K562 (cell line): Measurements from ENCODE around the gene TAF8. TPM values are rescaled to one million over a fixed set of nuclear protein-coding genes. Genes with fewer than 3 reads are reported as not detected.

ENCODE experiments used
- ATAC-seq: fragments of 200-7000 bp; cut with Tn5 transposase; 3 replicates; pipeline ENCODE4 v1.9.1; 2020; ENCODE audit warnings: moderate library complexity
- BruUV-seq: library from RNA; stranded (reverse); fragments of 400-500 nt; replicated peaks from 2 replicates; lab custom pipeline; 2021; lab: Mats Ljungman, UMichigan
- CTCF ChIA-PET: fragments of 300-600 bp; formaldehyde crosslinking; extraction: SDS; loops from one replicate; lab custom pipeline; 2021; ENCODE audit warnings: low intra/inter-chr PET ratio; lab: Yijun Ruan, JAX
- POLR2A ChIA-PET: fragments of 300-600, 350-650 bp; sonication (Branson Sonifier 250); formaldehyde crosslinking; extraction: SDS; loops from one replicate; lab custom pipeline; 2021; ENCODE audit warnings: antibody characterized with exemption, inconsistent platforms; lab: Yijun Ruan, JAX
- DNase-seq, 4 experiments: peaks; one replicate each; pipeline versions ENCODE4 v3.0.0 to v3.0.0-alpha.2; 2011 to 2018; ENCODE audit warnings: low spot score in 3 of 4, mixed read lengths in 3 of 4; ENCODE audit errors: extremely low read depth in 1 of 4
- FAIRE-seq: peaks from 2 replicates; lab custom pipeline; 2011; peaks lifted over from hg19 to GRCh38; lab: Jason Lieb, UNC
- H2AFZ ChIP-seq: 2 replicates; pipeline ENCODE4 v1.6.0; 2011; ENCODE audit warnings: low read depth, low read length, control low read depth, inconsistent platforms
- H3K27ac ChIP-seq: fragments of 200-600 bp; 3 replicates; pipeline ENCODE4 v1.8.0; 2011; ENCODE audit warnings: low read depth, mild to moderate bottlenecking, control low read depth, inconsistent platforms, low read length, moderate library complexity, mixed read lengths; ENCODE audit errors: extremely low read depth
- H3K27me3 ChIP-seq, 2 experiments: fragments of 300-600 bp in 1 of 2; 2 replicates in 1 of 2; 3 replicates in 1 of 2; pipeline versions ENCODE4 v1.6.0 to v1.8.0; 2011; ENCODE audit warnings: inconsistent platforms in 2 of 2, low read length in 2 of 2, mild to moderate bottlenecking in 1 of 2, mixed read lengths in 1 of 2, moderate library complexity in 1 of 2; ENCODE audit not compliant: control insufficient read depth in 2 of 2, insufficient read depth in 2 of 2
- H3K36me3 ChIP-seq: fragments of 300-600 bp; 3 replicates; pipeline ENCODE4 v1.8.0; 2011; ENCODE audit warnings: mild to moderate bottlenecking, low read length, inconsistent platforms; ENCODE audit not compliant: control insufficient read depth, insufficient read depth
- H3K4me1 ChIP-seq, 2 experiments: fragments of 200-600 bp in 1 of 2; replicated peaks in 1 of 2; 2 replicates in 1 of 2; 3 replicates in 1 of 2; pipeline versions ENCODE4 v1.5.1 to v1.8.0; 2011; ENCODE audit warnings: inconsistent platforms in 2 of 2, low read length in 2 of 2, mild to moderate bottlenecking in 1 of 2, mixed read lengths in 1 of 2, moderate library complexity in 1 of 2; ENCODE audit not compliant: control insufficient read depth in 2 of 2, insufficient read depth in 2 of 2
- H3K4me2 ChIP-seq: 2 replicates; pipeline ENCODE4 v1.6.1; 2011; ENCODE audit warnings: low read length, control low read depth, inconsistent platforms, mixed read lengths; ENCODE audit not compliant: insufficient read depth
- H3K4me3 ChIP-seq: fragments of 200-600 bp; sonication (generic), shearing (Covaris generic); 2 replicates; pipeline ENCODE4 v1.5.1; 2016; ENCODE audit warnings: control low read depth, inconsistent platforms
- H3K79me2 ChIP-seq: fragments of 200-600 bp; 3 replicates; pipeline ENCODE4 v1.8.0; 2011; ENCODE audit warnings: low read length, inconsistent platforms; ENCODE audit not compliant: control insufficient read depth, insufficient read depth
- H3K9ac ChIP-seq, 2 experiments: 2 replicates each; pipeline versions ENCODE4 v1.6.0 to v1.6.1; 2011; ENCODE audit warnings: low read depth in 2 of 2, low read length in 2 of 2, control low read depth in 1 of 2, inconsistent platforms in 1 of 2, mild to moderate bottlenecking in 1 of 2, mixed read lengths in 1 of 2; ENCODE audit not compliant: insufficient read depth in 1 of 2
- H3K9me1 ChIP-seq: one replicate; pipeline ENCODE4 v1.6.0; 2011; ENCODE audit warnings: inconsistent platforms, mild to moderate bottlenecking, low read length, moderate library complexity; ENCODE audit not compliant: control insufficient read depth, insufficient read depth
- H3K9me3 ChIP-seq: replicated peaks from 2 replicates; pipeline ENCODE4 v1.5.1; 2011; ENCODE audit warnings: low read depth, low read length, inconsistent platforms; ENCODE audit not compliant: control insufficient read depth, insufficient read depth
- H4K20me1 ChIP-seq: replicated peaks from 2 replicates; pipeline ENCODE4 v1.6.1; 2011; ENCODE audit warnings: low read length, inconsistent platforms, mixed read lengths; ENCODE audit not compliant: control insufficient read depth, insufficient read depth
- ARID2 ChIP-seq: fragments of 450-650 bp; IDR thresholded peaks from 2 replicates; pipeline ENCODE4 v1.6.1; 2017; ENCODE audit warnings: antibody characterized with exemption, mild to moderate bottlenecking
- CBX1 ChIP-seq: sonication (generic); IDR thresholded peaks from 2 replicates; pipeline ENCODE4 v1.6.1; 2016; ENCODE audit warnings: antibody characterized with exemption, low read depth, mild to moderate bottlenecking
- CHD1 ChIP-seq: fragments of 200-600 bp; sonication (generic); IDR thresholded peaks from one replicate; pipeline ENCODE4 v1.6.1; 2012; ENCODE audit warnings: mild to moderate bottlenecking, moderate library complexity, low read length, inconsistent platforms
- CTBP1 ChIP-seq: fragments of 450-650 bp; IDR thresholded peaks from 2 replicates; pipeline ENCODE4 v1.6.1; 2016; ENCODE audit warnings: borderline replicate concordance
- EHMT2 ChIP-seq: fragments of 450-650 bp; IDR thresholded peaks from 2 replicates; pipeline ENCODE4 v1.6.1; 2018; ENCODE audit warnings: antibody characterized with exemption
- FOXA1 ChIP-seq: fragments of 450-650 bp; IDR thresholded peaks from 2 replicates; pipeline ENCODE4 v1.6.1; 2016; ENCODE audit warnings: mild to moderate bottlenecking, borderline replicate concordance
- MCM3 ChIP-seq: fragments of 450-650 bp; IDR thresholded peaks from 2 replicates; pipeline ENCODE4 v1.6.1; 2016
- RAD21 ChIP-seq, 2 experiments: fragments of 250-450 bp in 1 of 2; fragments of 450-650 bp in 1 of 2; sonication (Bioruptor Pico) in 1 of 2; formaldehyde crosslinking in 1 of 2; IDR thresholded peaks in 1 of 2; conservative IDR thresholded peaks in 1 of 2; 2 replicates each; pipeline versions ENCODE4 v1.4.0 to v1.8.0; 2020 to 2022; ENCODE audit warnings: mild to moderate bottlenecking in 2 of 2, moderate library complexity in 1 of 2
- RBM15 ChIP-seq: fragments of 200-400 bp; formaldehyde crosslinking; IDR thresholded peaks from 2 replicates; pipeline ENCODE4 v1.6.1; 2018; ENCODE audit warnings: mild to moderate bottlenecking, low read length, moderate library complexity; ENCODE audit not compliant: insufficient read depth
- SMAD4 ChIP-seq: fragments of 250-450 bp; sonication (Bioruptor Pico); conservative IDR thresholded peaks from 2 replicates; pipeline ENCODE4 v1.8.0; 2021; ENCODE audit warnings: inconsistent platforms, mild to moderate bottlenecking, moderate library complexity
- SP1 ChIP-seq: sonication (generic); formaldehyde crosslinking; IDR thresholded peaks from 2 replicates; pipeline ENCODE4 v1.8.1; 2022; ENCODE audit warnings: mild to moderate bottlenecking, missing genetic modification reagents
- SRF ChIP-seq, 2 experiments: fragments of 250-450, 450-650 bp in 1 of 2; sonication (Bioruptor Pico) in 1 of 2; sonication (generic) in 1 of 2; formaldehyde crosslinking; IDR thresholded peaks; 2 replicates each; pipeline versions ENCODE4 v1.5.0 to v1.5.1; 2020 to 2022; ENCODE audit warnings: mild to moderate bottlenecking in 1 of 2, missing genetic modification reagents in 1 of 2
- SRSF3 ChIP-seq: fragments of 200-400 bp; formaldehyde crosslinking; IDR thresholded peaks from 2 replicates; pipeline ENCODE4 v1.6.1; 2016; ENCODE audit warnings: mild to moderate bottlenecking, low read length, moderate library complexity; ENCODE audit not compliant: insufficient read depth
- TBP ChIP-seq: optimal IDR thresholded peaks from 2 replicates; pipeline ENCODE3; 2011; ENCODE audit warnings: low read depth, low read length, improper control_type of control experiment
- ZEB2 ChIP-seq: fragments of 450-650 bp; IDR thresholded peaks from 2 replicates; pipeline ENCODE4 v1.6.1; 2016
- ZNF134 ChIP-seq: fragments of 250-450 bp; sonication (Bioruptor Pico); conservative IDR thresholded peaks from 2 replicates; pipeline ENCODE4 v1.4.0; 2020
- ZNF23 ChIP-seq: fragments of 250-450 bp; sonication (Bioruptor Pico); IDR thresholded peaks from 2 replicates; pipeline ENCODE4 v1.4.0; 2020; ENCODE audit warnings: mild to moderate bottlenecking
- ZNF507 ChIP-seq: conservative IDR thresholded peaks from 2 replicates; pipeline ENCODE4 v1.6.1; 2017; ENCODE audit warnings: missing genetic modification characterization, missing compliant biosample characterization
- ZNF583 ChIP-seq: fragments of 250-450 bp; sonication (Bioruptor Pico); IDR thresholded peaks from 2 replicates; pipeline ENCODE4 v1.4.0; 2020
- ZNF830 ChIP-seq: fragments of 250-450 bp; sonication (Bioruptor Pico); IDR thresholded peaks from 2 replicates; pipeline ENCODE4 v1.5.0; 2021; ENCODE audit warnings: mild to moderate bottlenecking
- WGBS: fragments of 100-300 bp; shearing (Covaris generic); methylation state at CpG from one replicate; pipeline ENCODE4 v1.1.6; 2016; ENCODE audit warnings: low coverage, mixed read lengths; ENCODE audit not compliant: insufficient coverage; ENCODE audit errors: missing lambda C conversion rate; 5-methylcytosine and 5-hydroxymethylcytosine counted together
- in situ Hi-C: fragments of 300-500 bp; cut with MboI; formaldehyde crosslinking; loops from 4 replicates; pipeline ENCODE4 v1.15.0; 2018; ENCODE audit warnings: inconsistent platforms, mixed read lengths
- intact Hi-C: fragments of 100-400 bp; cut with micrococcal nuclease; formaldehyde crosslinking; loops from 2 replicates; pipeline ENCODE4 v1.14.2; 2022
- polyA plus RNA-seq, 8 experiments: library from polyadenylated mRNA; depleted of rRNA in 4 of 8; stranded (reverse) in 5 of 8; unstranded in 3 of 8; fragments of >200 nt; fragmentation: Nextera tagmentation in 2 of 8; fragmentation: Illumina TruSeq in 1 of 8; extraction: Ambion mirVana in 2 of 8; extraction: Trizol in 1 of 8; gene quantifications; 2 replicates each; pipeline versions ENCODE4 v1.2.1 to v1.2.3, GENCODE V29; 2011 to 2014; ENCODE audit warnings: inconsistent platforms in 1 of 8, missing spikeins in 1 of 8
- total RNA-seq, 7 experiments: library from RNA; depleted of rRNA in 6 of 7; stranded (reverse); fragments of >200 nt in 6 of 7; fragmentation: Illumina TruSeq in 2 of 7; extraction: Trizol in 2 of 7; gene quantifications; 2 replicates each; pipeline versions ENCODE4 v1.2.1 to v1.2.3, GENCODE V29; 2011 to 2021; ENCODE audit warnings: low replicate concordance in 1 of 7
- TF ChIP-seq, protein P1 (sequence below): fragments of 200-800 bp; sonication (Bioruptor generic); IDR thresholded peaks from 2 replicates; pipeline ENCODE4 v1.6.1; 2017; ENCODE audit warnings: missing genetic modification characterization, missing compliant biosample characterization
- TF ChIP-seq, protein P2 (sequence below): sonication (generic); formaldehyde crosslinking; IDR thresholded peaks from 2 replicates; pipeline ENCODE4 v1.9.0; 2022; ENCODE audit warnings: mild to moderate bottlenecking, missing genetic modification reagents
- TF ChIP-seq, protein P3 (sequence below): fragments of 250-450 bp; sonication (Bioruptor Pico); IDR thresholded peaks from 2 replicates; pipeline ENCODE4 v1.8.0; 2022; ENCODE audit warnings: moderate library complexity, mild to moderate bottlenecking, inconsistent platforms

The TAF8 gene
- total and polyA plus RNA-seq, 9 of the 15 experiments (the other 6 are each of a cell fraction or from before 2014, with no cell fraction given): 29.4 to 84.0 (median 52.6) TPM

DNA sequence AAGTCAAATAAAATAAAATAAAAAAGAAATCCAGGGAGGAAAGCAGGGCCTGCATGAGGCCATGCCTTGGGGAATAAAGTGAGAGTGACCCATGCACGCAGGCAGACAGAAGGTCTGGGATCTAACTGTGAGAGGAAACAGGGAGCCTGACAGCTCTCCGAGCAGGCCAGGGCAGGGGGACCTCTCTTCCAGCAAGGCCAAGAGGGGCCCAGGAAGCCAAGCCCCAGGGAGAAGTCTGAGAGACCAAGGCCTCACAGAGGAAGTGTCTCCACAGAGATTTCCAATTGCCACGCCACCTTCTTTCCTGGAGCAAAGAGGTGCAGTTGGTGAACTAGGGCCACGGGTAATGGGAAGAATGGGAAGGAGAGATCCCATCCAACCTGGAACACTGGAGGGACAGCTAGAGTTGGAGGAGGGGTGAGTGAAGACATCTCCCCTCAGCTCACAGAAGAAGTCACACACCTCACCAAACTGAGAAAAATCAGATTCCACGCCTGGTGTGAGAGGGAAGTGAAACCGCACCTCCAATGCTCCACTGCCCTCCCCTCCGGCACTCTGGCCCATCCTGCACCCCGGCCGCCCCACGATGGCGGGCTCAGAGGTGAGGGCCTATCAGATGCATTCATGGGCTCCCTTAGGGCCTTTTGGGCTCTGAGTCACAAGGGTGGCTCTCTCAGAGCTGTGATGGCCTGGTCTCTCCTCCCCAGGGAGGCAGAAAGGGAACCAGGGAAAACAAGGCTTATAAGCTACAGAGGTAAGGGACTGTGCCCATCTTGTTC lies 25.1 kb upstream of the TAF8 start:
- Histone ChIP-seq H3K79me2 (peaks cover 17% of the 10 kb centered on the region; the same call in 2 of the 3 replicates), H3K4me3 (no peak overlapping the region), H3K27me3 (no peaks in the 10 kb centered on the region), H2AFZ (no peak overlapping the region), H3K9me3 (no peaks in the 10 kb centered on the region), H3K4me2 (no peak overlapping the region), H3K9ac (peak overlapping the region; percentile 20 to 69; a peak in 2 of 4 replicates), H3K36me3 (no peaks in the 10 kb centered on the region; the same call in 2 of the 3 replicates), H3K4me1 (peaks cover 52 to 62% of the 10 kb centered on the region in 2 experiments), H4K20me1 (no peaks in the 10 kb centered on the region), H3K27ac (peak overlapping the region; percentile 34; the same call in 1 of the 3 replicates), H3K9me1 (no peaks in the 10 kb centered on the region)
- WGBS: 76% methylated on average over 11 of the region's 11 CpGs
- ATAC-seq: no peak
- CTCF ChIA-PET: no interaction called here
- DNase-seq: peak in 3 of 4 experiments; percentile 39 to 46 (median 39)
- intact Hi-C loops: no loop called here
- BruUV-seq: no TSS peak
- POLR2A ChIA-PET: interaction anchor here (0.5 to 4.8 kb wide), 8 partner anchors 8 to 68 kb away, joined by 3 to 52 read pairs (median 3); partner anchors contain the start of gene TAF8
- FAIRE-seq: no peak
- in situ Hi-C loops: no loop called here
- TF ChIP-seq EHMT2: no peak
- TF ChIP-seq CTBP1: no peak
- no peak for TF ChIP-seq ZNF134 (CRISPR knock-in tag)
- TF ChIP-seq SRSF3: no peak
- TF ChIP-seq SMAD4: 0 out of 2 replicates have a peak, but pooled peaks have one; percentile 13
- TF ChIP-seq, protein P1, sequence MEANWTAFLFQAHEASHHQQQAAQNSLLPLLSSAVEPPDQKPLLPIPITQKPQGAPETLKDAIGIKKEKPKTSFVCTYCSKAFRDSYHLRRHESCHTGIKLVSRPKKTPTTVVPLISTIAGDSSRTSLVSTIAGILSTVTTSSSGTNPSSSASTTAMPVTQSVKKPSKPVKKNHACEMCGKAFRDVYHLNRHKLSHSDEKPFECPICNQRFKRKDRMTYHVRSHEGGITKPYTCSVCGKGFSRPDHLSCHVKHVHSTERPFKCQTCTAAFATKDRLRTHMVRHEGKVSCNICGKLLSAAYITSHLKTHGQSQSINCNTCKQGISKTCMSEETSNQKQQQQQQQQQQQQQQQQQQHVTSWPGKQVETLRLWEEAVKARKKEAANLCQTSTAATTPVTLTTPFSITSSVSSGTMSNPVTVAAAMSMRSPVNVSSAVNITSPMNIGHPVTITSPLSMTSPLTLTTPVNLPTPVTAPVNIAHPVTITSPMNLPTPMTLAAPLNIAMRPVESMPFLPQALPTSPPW (CRISPR knock-in tag): no peak
- peak in 1 of 2 experiments; percentile 44; a peak in 1 of 4 replicates for TF ChIP-seq SRF (CRISPR knock-in tag; IDR thresholded peaks at IDR 0.05)
- TF ChIP-seq TBP: no peak
- no peak for TF ChIP-seq RAD21 (CRISPR knock-in tag; conservative IDR thresholded peaks at IDR 0.05 in 1 of 2, IDR thresholded peaks at IDR 0.05 in 1 of 2)
- TF ChIP-seq, protein P2, sequence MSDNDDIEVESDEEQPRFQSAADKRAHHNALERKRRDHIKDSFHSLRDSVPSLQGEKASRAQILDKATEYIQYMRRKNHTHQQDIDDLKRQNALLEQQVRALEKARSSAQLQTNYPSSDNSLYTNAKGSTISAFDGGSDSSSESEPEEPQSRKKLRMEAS (CRISPR knock-in tag): 0 out of 2 replicates have a peak, but pooled peaks have one; percentile 8
- TF ChIP-seq CBX1: no peak
- no peak for TF ChIP-seq ZNF830 (CRISPR knock-in tag)
- TF ChIP-seq MCM3: no peak
- no peak for TF ChIP-seq ZEB2
- no peak for TF ChIP-seq RBM15
- TF ChIP-seq ZNF23 (CRISPR knock-in tag): no peak
- TF ChIP-seq, protein P3, sequence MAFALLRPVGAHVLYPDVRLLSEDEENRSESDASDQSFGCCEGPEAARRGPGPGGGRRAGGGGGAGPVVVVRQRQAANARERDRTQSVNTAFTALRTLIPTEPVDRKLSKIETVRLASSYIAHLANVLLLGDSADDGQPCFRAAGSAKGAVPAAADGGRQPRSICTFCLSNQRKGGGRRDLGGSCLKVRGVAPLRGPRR (CRISPR knock-in tag): no peak
- no peak for TF ChIP-seq ARID2
- TF ChIP-seq CHD1: no peak
- TF ChIP-seq SP1 (CRISPR knock-in tag): 0 out of 2 replicates have a peak, but pooled peaks have one; percentile 19
- TF ChIP-seq FOXA1: no peak
- no peak for TF ChIP-seq ZNF507 (tag)
- TF ChIP-seq ZNF583 (CRISPR knock-in tag): 0 out of 2 replicates have a peak, but pooled peaks have one; percentile 27
